GM21360 (cell line): ENCODE data around the gene THAP12.
A peak's percentile ranks its signal among the peaks of the same experiment; 100 is the strongest.
"Not testable (repeated sequence)": the region's sequence is repeated elsewhere in the genome, so short reads cannot be mapped to it uniquely, and the experiment has no call there.

Experiments used
- ATAC-seq: cut with Tn5 transposase; IDR thresholded peaks from one replicate; pipeline ENCODE4 v1.9.1; 2021; ENCODE audit warnings: mild to moderate bottlenecking, moderate library complexity; ENCODE audit not compliant: unreplicated experiment

Gene THAP12

GRCh38 chr11:76329084-76329648 is 51.8 kb downstream of the THAP12 start:
- ATAC-seq: no peak

- no peak for ATAC-seq
These were observed 53.1 kb downstream of the THAP12 start for GRCh38 chr11:76327756-76328388.

GRCh38 chr11:76327202-76327601 is 53.7 kb downstream of the THAP12 start:
- no peak for ATAC-seq

GRCh38 chr11:76325185-76325584 is 55.7 kb downstream of the THAP12 start:
- no peak for ATAC-seq

- ATAC-seq: no peak
These were observed 57.1 kb downstream of the THAP12 start for GRCh38 chr11:76323804-76324203.

- not testable (repeated sequence) for ATAC-seq
These were observed 57.6 kb downstream of the THAP12 start for GRCh38 chr11:76323375-76323774.

GRCh38 chr11:76322942-76323341 is 58.0 kb downstream of the THAP12 start:
- no peak for ATAC-seq

- ATAC-seq: no peak
These were observed 58.4 kb downstream of the THAP12 start for GRCh38 chr11:76322540-76322939.

- no peak for ATAC-seq
These were observed 59.0 kb downstream of the THAP12 start for GRCh38 chr11:76321820-76322524.

- ATAC-seq: no peak
These were observed 59.6 kb downstream of the THAP12 start for GRCh38 chr11:76321340-76321739.

GRCh38 chr11:76320929-76321328 is 60.0 kb downstream of the THAP12 start:
- ATAC-seq: no peak

- not testable (repeated sequence) for ATAC-seq
These were observed 61.1 kb downstream of the THAP12 start for GRCh38 chr11:76319798-76320197.

GRCh38 chr11:76318744-76319384 is 62.1 kb downstream of the THAP12 start:
- peak; percentile 57 for ATAC-seq

- ATAC-seq: no peak
These were observed 63.6 kb downstream of the THAP12 start for GRCh38 chr11:76317296-76317695.

- ATAC-seq: no peak
These were observed 64.2 kb downstream of the THAP12 start for GRCh38 chr11:76316726-76317125.

- no peak for ATAC-seq
These were observed 65.6 kb downstream of the THAP12 start for GRCh38 chr11:76315182-76315853.

- ATAC-seq: no peak
These were observed 66.2 kb downstream of the THAP12 start for GRCh38 chr11:76314741-76315090.

- ATAC-seq: no peak
These were observed 66.8 kb downstream of the THAP12 start for GRCh38 chr11:76313913-76314740.

- ATAC-seq: no peak
These were observed 67.7 kb downstream of the THAP12 start for GRCh38 chr11:76313271-76313670.

GRCh38 chr11:76310832-76311595 is 69.9 kb downstream of the THAP12 start:
- ATAC-seq: no peak
